Naive B cell (primary cell): ENCODE measurements around the gene TRIP12. TPM values are rescaled to one million over a fixed set of nuclear protein-coding genes. Genes with fewer than 3 reads are reported as not detected.
"Not testable (repeated sequence)": the region's sequence is repeated elsewhere in the genome, so short reads cannot be mapped to it uniquely, and the experiment has no call there.

Experiments
- ATAC-seq, 2 donors: fragments of 150-1000 bp; cut with Tn5 transposase; 2 replicates each; pipeline ENCODE4 v1.10.0; 2021; ENCODE audit warnings: low read depth in 2 of 2, mild to moderate bottlenecking in 2 of 2, moderate library complexity in 2 of 2
- DNase-seq: peaks from one replicate; pipeline ENCODE4 v3.0.0; 2022
- H3K27ac Mint-ChIP-seq, 6 donors: one replicate each; pipeline ENCODE4 v1.8.0; 2020 to 2022; ENCODE audit warnings: mild to moderate bottlenecking in 6 of 6, mixed read lengths in 6 of 6, moderate library complexity in 5 of 6, inconsistent platforms in 2 of 6
- H3K27me3 Mint-ChIP-seq, 3 donors: one replicate each; pipeline ENCODE4 v1.8.0; 2021 to 2022; ENCODE audit warnings: mixed read lengths in 3 of 3, mild to moderate bottlenecking in 1 of 3
- H3K36me3 Mint-ChIP-seq, 2 donors: one replicate each; pipeline ENCODE4 v1.8.0; 2020 to 2022; ENCODE audit warnings: mixed read lengths in 2 of 2, inconsistent platforms in 1 of 2, mild to moderate bottlenecking in 1 of 2
- H3K4me1 Mint-ChIP-seq, 3 donors: one replicate each; pipeline ENCODE4 v1.8.0; 2020 to 2022; ENCODE audit warnings: mixed read lengths in 3 of 3, inconsistent platforms in 1 of 3, mild to moderate bottlenecking in 1 of 3, moderate library complexity in 1 of 3
- H3K4me3 Mint-ChIP-seq, 8 donors: one replicate each; pipeline ENCODE4 v1.8.0; 2020 to 2022; ENCODE audit warnings: mild to moderate bottlenecking in 8 of 8, mixed read lengths in 8 of 8, moderate library complexity in 8 of 8, inconsistent platforms in 2 of 8
- H3K9me3 Mint-ChIP-seq, 7 donors: one replicate each; pipeline ENCODE4 v1.8.0; 2020 to 2022; ENCODE audit warnings: mixed read lengths in 7 of 7, mild to moderate bottlenecking in 5 of 7, inconsistent platforms in 2 of 7, moderate library complexity in 1 of 7
- polyA plus RNA-seq, 6 donors: library from polyadenylated mRNA; unstranded; fragments of 300-500 nt; fragmentation: Illumina TruSeq; gene quantifications; one replicate each; pipeline ENCODE4 v1.2.3, GENCODE V29; 2021; ENCODE audit warnings: low read depth in 6 of 6

TRIP12 gene
- polyA plus RNA-seq, 6 donors from 2014 or later, result 20.0 to 64.5 (median 46.1) TPM

GRCh38 chr2:229909090-229909489, 12.7 kb downstream of the TRIP12 start:
- Mint-ChIP-seq H3K27me3 (no peaks in the 10 kb centered on the region), H3K9me3 (no peaks in the 10 kb centered on the region), H3K36me3 (no peaks in the 10 kb centered on the region), H3K27ac (peak overlapping the region in 1 of 6 donors; percentile 38), H3K4me1 (peaks cover 30 to 58% (median 38%) of the 10 kb centered on the region in 3 donors), H3K4me3 (no peak overlapping the region)
- ATAC-seq (no peak), DNase-seq (no peak)

- ATAC-seq, result no peak
- peak overlapping the region in 1 of 8 donors; percentile 22 for H3K4me3 Mint-ChIP-seq
- H3K4me1 Mint-ChIP-seq, result peaks cover 16 to 46% (median 31%) of the 10 kb centered on the region in 3 donors
- no peaks in the 10 kb centered on the region for H3K9me3 Mint-ChIP-seq
- no peak overlapping the region for H3K27ac Mint-ChIP-seq
- DNase-seq, result no peak
- H3K36me3 Mint-ChIP-seq, result peaks cover 0 to 6% of the 10 kb centered on the region in 2 donors
- no peaks in the 10 kb centered on the region for H3K27me3 Mint-ChIP-seq
Observed at GRCh38 chr2:229905601-229906000, 16.2 kb downstream of the TRIP12 start.

- Mint-ChIP-seq H3K27ac (peak overlapping the region in 1 of 6 donors; percentile 41), H3K36me3 (peaks cover 0 to 6% of the 10 kb centered on the region in 2 donors), H3K4me3 (no peak overlapping the region), H3K4me1 (peaks cover 21 to 40% (median 40%) of the 10 kb centered on the region in 3 donors), H3K9me3 (no peaks in the 10 kb centered on the region), H3K27me3 (no peaks in the 10 kb centered on the region)
- ATAC-seq, result no peak
- no peak for DNase-seq
Observed at GRCh38 chr2:229903037-229903436, 18.8 kb downstream of the TRIP12 start.

- Mint-ChIP-seq H3K4me3 (no peak overlapping the region), H3K36me3 (peaks cover 0 to 6% of the 10 kb centered on the region in 2 donors), H3K27me3 (no peaks in the 10 kb centered on the region), H3K4me1 (peaks cover 27 to 47% (median 44%) of the 10 kb centered on the region in 3 donors), H3K27ac (no peak overlapping the region), H3K9me3 (no peaks in the 10 kb centered on the region)
- DNase-seq, result no peak
- no peak for ATAC-seq
Observed at GRCh38 chr2:229901819-229902218, 20.0 kb downstream of the TRIP12 start.

- Mint-ChIP-seq H3K27ac (peak overlapping the region in 1 of 6 donors; percentile 24), H3K4me1 (peaks cover 31 to 50% (median 48%) of the 10 kb centered on the region in 3 donors)
- H3K9me3 Mint-ChIP-seq, H3K27me3 Mint-ChIP-seq, H3K36me3 Mint-ChIP-seq, H3K4me3 Mint-ChIP-seq, ATAC-seq, DNase-seq: not testable (repeated sequence)
Observed at GRCh38 chr2:229900514-229900913, 21.3 kb downstream of the TRIP12 start.

- no peaks in the 10 kb centered on the region for H3K27me3 Mint-ChIP-seq
- H3K36me3 Mint-ChIP-seq, result peaks cover 0 to 6% of the 10 kb centered on the region in 2 donors
- ATAC-seq (no peak), DNase-seq (no peak)
- H3K4me3 Mint-ChIP-seq, result no peak overlapping the region
- H3K9me3 Mint-ChIP-seq, result no peaks in the 10 kb centered on the region
- H3K4me1 Mint-ChIP-seq, result peaks cover 35 to 50% (median 46%) of the 10 kb centered on the region in 3 donors
- no peak overlapping the region for H3K27ac Mint-ChIP-seq
Observed at GRCh38 chr2:229900012-229900411, 21.8 kb downstream of the TRIP12 start.

GRCh38 chr2:229899604-229900003, 22.2 kb downstream of the TRIP12 start:
- Mint-ChIP-seq H3K36me3 (peaks cover 0 to 6% of the 10 kb centered on the region in 2 donors), H3K27ac (peak overlapping the region in 3 of 6 donors; percentile 12 to 92 (median 31)), H3K9me3 (no peaks in the 10 kb centered on the region), H3K4me1 (peaks cover 35 to 50% (median 45%) of the 10 kb centered on the region in 3 donors), H3K4me3 (no peak overlapping the region), H3K27me3 (no peaks in the 10 kb centered on the region)
- DNase-seq (no peak), ATAC-seq (no peak)

GRCh38 chr2:229896857-229897256, 25.0 kb downstream of the TRIP12 start:
- Mint-ChIP-seq H3K4me3 (peak overlapping the region in 1 of 8 donors; percentile 7), H3K27me3 (no peaks in the 10 kb centered on the region), H3K27ac (peak overlapping the region in 1 of 6 donors; percentile 47), H3K4me1 (peaks cover 38 to 56% (median 42%) of the 10 kb centered on the region in 3 donors), H3K9me3 (no peaks in the 10 kb centered on the region), H3K36me3 (no peaks in the 10 kb centered on the region)
- ATAC-seq (no peak), DNase-seq (no peak)

- no peaks in the 10 kb centered on the region for H3K27me3 Mint-ChIP-seq
- no peaks in the 10 kb centered on the region for H3K9me3 Mint-ChIP-seq
- peaks cover 41 to 58% (median 43%) of the 10 kb centered on the region in 3 donors for H3K4me1 Mint-ChIP-seq
- H3K36me3 Mint-ChIP-seq, result peaks cover 0 to 5% of the 10 kb centered on the region in 2 donors
- ATAC-seq, result no peak
- H3K4me3 Mint-ChIP-seq, result no peak overlapping the region
- no peak for DNase-seq
- H3K27ac Mint-ChIP-seq, result peak overlapping the region in 4 of 6 donors; percentile 53 to 89 (median 84)
Observed at GRCh38 chr2:229889023-229889422, 32.8 kb downstream of the TRIP12 start.

GRCh38 chr2:229888031-229888430, 33.8 kb downstream of the TRIP12 start:
- Mint-ChIP-seq H3K4me3 (no peak overlapping the region), H3K27ac (peak overlapping the region in 4 of 6 donors; percentile 8 to 81 (median 42)), H3K36me3 (peaks cover 0 to 5% of the 10 kb centered on the region in 2 donors), H3K27me3 (no peaks in the 10 kb centered on the region), H3K9me3 (no peaks in the 10 kb centered on the region), H3K4me1 (peaks cover 35 to 54% (median 38%) of the 10 kb centered on the region in 3 donors)
- ATAC-seq (no peak), DNase-seq (no peak)

GRCh38 chr2:229887441-229887840, 34.4 kb downstream of the TRIP12 start:
- peak overlapping the region in 2 of 6 donors; percentile 9 to 58 for H3K27ac Mint-ChIP-seq
- H3K36me3 Mint-ChIP-seq, result peaks cover 0 to 5% of the 10 kb centered on the region in 2 donors
- H3K27me3 Mint-ChIP-seq, result no peaks in the 10 kb centered on the region
- DNase-seq (no peak), ATAC-seq (no peak)
- H3K4me3 Mint-ChIP-seq, result no peak overlapping the region
- no peaks in the 10 kb centered on the region for H3K9me3 Mint-ChIP-seq
- peaks cover 34 to 54% (median 37%) of the 10 kb centered on the region in 3 donors for H3K4me1 Mint-ChIP-seq

- Mint-ChIP-seq H3K27ac (peak overlapping the region in 3 of 6 donors; percentile 11 to 49 (median 29)), H3K36me3 (peaks cover 0 to 5% of the 10 kb centered on the region in 2 donors), H3K27me3 (no peaks in the 10 kb centered on the region), H3K4me1 (peaks cover 23 to 50% (median 35%) of the 10 kb centered on the region in 3 donors), H3K9me3 (no peaks in the 10 kb centered on the region), H3K4me3 (no peak overlapping the region)
- ATAC-seq, result no peak
- DNase-seq, result no peak
Observed at GRCh38 chr2:229884775-229885699, 36.8 kb downstream of the TRIP12 start.

GRCh38 chr2:229882583-229882982, 39.2 kb downstream of the TRIP12 start:
- DNase-seq (no peak), ATAC-seq (no peak)
- H3K27me3 Mint-ChIP-seq, result no peaks in the 10 kb centered on the region
- no peak overlapping the region for H3K4me3 Mint-ChIP-seq
- peak overlapping the region in 3 of 6 donors; percentile 34 to 49 (median 41) for H3K27ac Mint-ChIP-seq
- H3K4me1 Mint-ChIP-seq, result peaks cover 9 to 34% (median 20%) of the 10 kb centered on the region in 3 donors
- H3K36me3 Mint-ChIP-seq, result peaks cover 0 to 5% of the 10 kb centered on the region in 2 donors
- no peaks in the 10 kb centered on the region for H3K9me3 Mint-ChIP-seq
